CD4-positive, alpha-beta T cell (primary cell): Measurements from ENCODE around the gene TDRD9. TPM values are rescaled to one million over a fixed set of nuclear protein-coding genes. Genes with fewer than 3 reads are reported as not detected.

Source experiments
- ATAC-seq: fragments of 200-7000 bp; cut with Tn5 transposase; one replicate; pipeline ENCODE4 v1.10.0; 2022; ENCODE audit warnings: mild to moderate bottlenecking; ENCODE audit not compliant: poor library complexity
- CTCF ChIA-PET: fragments of 350-600 bp; sonication (Branson Sonifier 250); formaldehyde crosslinking; loops from one replicate; lab custom pipeline; 2021; ENCODE audit warnings: antibody characterized with exemption, inconsistent platforms; lab: Charles Lee
- POLR2A ChIA-PET: fragments of 350-600 bp; sonication (Branson Sonifier 250); formaldehyde crosslinking; loops from one replicate; lab custom pipeline; 2021; ENCODE audit warnings: antibody characterized with exemption, inconsistent platforms; lab: Charles Lee
- DNase-seq, 14 experiments: peaks; one replicate each; pipeline ENCODE4 v3.0.0-alpha.2; 2013 to 2020; ENCODE audit warnings: mixed read lengths in 2 of 14
- H3K27ac ChIP-seq, 2 donors: one replicate each; pipeline versions ENCODE4 v1.5.1 to v1.7.0; 2013; ENCODE audit warnings: low read length in 2 of 2, low read depth in 1 of 2, mild to moderate bottlenecking in 1 of 2
- H3K27me3 ChIP-seq, 2 experiments: 1 replicate in 1 of 2; 2 replicates in 1 of 2; pipeline versions ENCODE4 v1.6.1 to v1.7.0; 2013; ENCODE audit warnings: low read length in 2 of 2, control low read depth in 1 of 2, mild to moderate bottlenecking in 1 of 2, moderate library complexity in 1 of 2; ENCODE audit not compliant: insufficient read depth in 2 of 2, control insufficient read depth in 1 of 2
- H3K36me3 ChIP-seq: one replicate; pipeline ENCODE4 v1.6.1; 2013; ENCODE audit warnings: low read length, control low read depth; ENCODE audit not compliant: insufficient read depth
- H3K4me1 ChIP-seq: one replicate; pipeline ENCODE4 v1.6.1; 2013; ENCODE audit warnings: low read length, control low read depth; ENCODE audit not compliant: insufficient read depth
- H3K4me3 ChIP-seq: one replicate; pipeline ENCODE4 v1.5.1; 2013; ENCODE audit warnings: mild to moderate bottlenecking, low read length, moderate library complexity
- H3K9me3 ChIP-seq, 2 experiments: 1 replicate in 1 of 2; 2 replicates in 1 of 2; pipeline versions ENCODE4 v1.6.1 to v1.7.0; 2013; ENCODE audit warnings: low read length in 2 of 2, mild to moderate bottlenecking in 2 of 2, control low read depth in 1 of 2, moderate library complexity in 1 of 2; ENCODE audit not compliant: control insufficient read depth in 1 of 2, insufficient read depth in 1 of 2
- H3K27ac Mint-ChIP-seq: one replicate; pipeline ENCODE4 v1.8.0; 2020; ENCODE audit warnings: mixed read lengths
- H3K27me3 Mint-ChIP-seq: one replicate; pipeline ENCODE4 v1.8.0; 2021; ENCODE audit warnings: mixed read lengths
- H3K36me3 Mint-ChIP-seq: one replicate; pipeline ENCODE4 v1.8.0; 2021; ENCODE audit warnings: low read depth, mixed read lengths
- H3K4me1 Mint-ChIP-seq: one replicate; pipeline ENCODE4 v1.8.0; 2021; ENCODE audit warnings: low read depth, mixed read lengths
- H3K4me3 Mint-ChIP-seq: one replicate; pipeline ENCODE4 v1.8.0; 2020; ENCODE audit warnings: mild to moderate bottlenecking, mixed read lengths
- H3K9me3 Mint-ChIP-seq: one replicate; pipeline ENCODE4 v1.8.0; 2020; ENCODE audit warnings: mixed read lengths
- intact Hi-C, 2 experiments: fragments of 100-400 bp; cut with DNase I in 1 of 2; cut with micrococcal nuclease in 1 of 2; formaldehyde crosslinking; loops; one replicate each; pipeline versions ENCODE4 v1.15.1 to v1.9.0; 2023 to 2025; cut with DNase I, micrococcal nuclease
- total RNA-seq, 174 experiments: library from RNA in 2 of 174; stranded (reverse) in 2 of 174; gene quantifications; one replicate each; pipeline ENCODE4 v1.2.3 and lab custom pipeline; 2021 to 2026
- TF ChIP-seq, protein P1 (sequence below): fragments of 200-600 bp; IDR thresholded peaks from one replicate; pipeline ENCODE4 v1.8.0; 2022; ENCODE audit warnings: antibody characterized with exemption, mild to moderate bottlenecking

Gene TDRD9
- total RNA-seq, 2 experiments from 2014 or later: 0.17 to 0.27 TPM

DNA sequence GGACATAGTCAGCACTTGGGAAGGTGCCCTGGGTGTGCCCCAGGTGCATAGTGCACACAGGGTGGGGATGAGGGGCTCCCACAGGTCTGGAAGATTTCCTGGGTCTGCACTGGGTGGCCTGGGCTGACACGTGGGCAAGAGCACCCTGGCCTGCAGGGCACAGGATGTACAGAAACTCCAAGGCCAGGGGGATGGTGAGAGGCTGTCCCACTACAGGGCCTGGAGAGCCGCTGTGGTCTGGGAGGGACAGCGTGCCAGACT, 45.1 kb upstream of the TDRD9 start:
- POLR2A ChIA-PET: no interaction called here
- TF ChIP-seq, protein P1, sequence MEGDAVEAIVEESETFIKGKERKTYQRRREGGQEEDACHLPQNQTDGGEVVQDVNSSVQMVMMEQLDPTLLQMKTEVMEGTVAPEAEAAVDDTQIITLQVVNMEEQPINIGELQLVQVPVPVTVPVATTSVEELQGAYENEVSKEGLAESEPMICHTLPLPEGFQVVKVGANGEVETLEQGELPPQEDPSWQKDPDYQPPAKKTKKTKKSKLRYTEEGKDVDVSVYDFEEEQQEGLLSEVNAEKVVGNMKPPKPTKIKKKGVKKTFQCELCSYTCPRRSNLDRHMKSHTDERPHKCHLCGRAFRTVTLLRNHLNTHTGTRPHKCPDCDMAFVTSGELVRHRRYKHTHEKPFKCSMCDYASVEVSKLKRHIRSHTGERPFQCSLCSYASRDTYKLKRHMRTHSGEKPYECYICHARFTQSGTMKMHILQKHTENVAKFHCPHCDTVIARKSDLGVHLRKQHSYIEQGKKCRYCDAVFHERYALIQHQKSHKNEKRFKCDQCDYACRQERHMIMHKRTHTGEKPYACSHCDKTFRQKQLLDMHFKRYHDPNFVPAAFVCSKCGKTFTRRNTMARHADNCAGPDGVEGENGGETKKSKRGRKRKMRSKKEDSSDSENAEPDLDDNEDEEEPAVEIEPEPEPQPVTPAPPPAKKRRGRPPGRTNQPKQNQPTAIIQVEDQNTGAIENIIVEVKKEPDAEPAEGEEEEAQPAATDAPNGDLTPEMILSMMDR: no peak
- H3K4me3 Mint-ChIP-seq: no peak overlapping the region
- CTCF ChIA-PET: no interaction called here
- H3K9me3 ChIP-seq: no peaks in the 10 kb centered on the region
- no peak for ATAC-seq
- DNase-seq: no peak
- intact Hi-C loops: no loop called here
- H3K9me3 Mint-ChIP-seq: no peaks in the 10 kb centered on the region
- peaks cover 0 to 5% of the 10 kb centered on the region in 2 experiments for H3K27me3 ChIP-seq
- no peaks in the 10 kb centered on the region for H3K27me3 Mint-ChIP-seq
- no peak overlapping the region for H3K27ac Mint-ChIP-seq
- peaks cover 20% of the 10 kb centered on the region for H3K4me1 Mint-ChIP-seq
- H3K4me3 ChIP-seq: no peak overlapping the region
- H3K36me3 ChIP-seq: no peaks in the 10 kb centered on the region
- H3K4me1 ChIP-seq: peaks cover 17% of the 10 kb centered on the region
- no peak overlapping the region for H3K27ac ChIP-seq
- no peaks in the 10 kb centered on the region for H3K36me3 Mint-ChIP-seq

- POLR2A ChIA-PET: no interaction called here
- TF ChIP-seq, protein P1: no peak
- no peak overlapping the region for H3K4me3 Mint-ChIP-seq
- H3K27me3 ChIP-seq: peaks cover 0 to 5% of the 10 kb centered on the region in 2 experiments
- H3K27ac Mint-ChIP-seq: no peak overlapping the region
- DNase-seq: no peak
- intact Hi-C loops: no loop called here
- no peaks in the 10 kb centered on the region for H3K9me3 Mint-ChIP-seq
- H3K4me3 ChIP-seq: no peak overlapping the region
- H3K27ac ChIP-seq: no peak overlapping the region
- H3K9me3 ChIP-seq: no peaks in the 10 kb centered on the region
- CTCF ChIA-PET: no interaction called here
- no peaks in the 10 kb centered on the region for H3K36me3 ChIP-seq
- ATAC-seq: no peak
- H3K27me3 Mint-ChIP-seq: no peaks in the 10 kb centered on the region
- peaks cover 13% of the 10 kb centered on the region for H3K4me1 Mint-ChIP-seq
- peaks cover 12% of the 10 kb centered on the region for H3K4me1 ChIP-seq
- H3K36me3 Mint-ChIP-seq: no peaks in the 10 kb centered on the region
Observed at GRCh38 chr14:103884854-103885253, 43.4 kb upstream of the TDRD9 start.

DNA sequence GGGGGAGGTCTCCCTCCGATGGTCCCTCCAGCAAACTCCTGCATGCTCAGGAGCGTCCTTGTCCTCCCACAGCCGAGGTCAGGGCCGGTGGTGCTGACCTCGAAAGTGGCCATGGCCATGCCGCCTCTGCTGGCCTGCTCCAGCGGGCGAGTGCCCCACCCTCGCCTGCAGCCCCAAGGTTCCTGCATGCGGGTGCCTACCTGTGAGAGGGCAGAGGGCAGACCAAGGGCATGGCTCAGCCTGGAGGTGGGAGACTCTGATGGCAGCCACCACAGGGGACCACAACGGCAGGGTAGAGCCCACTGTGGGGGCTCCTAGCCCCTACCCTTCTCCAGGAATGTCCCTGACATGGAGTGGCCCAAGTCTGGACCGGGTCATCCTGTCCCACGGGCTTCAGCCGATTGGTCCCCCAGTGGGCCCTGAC, 42.7 kb upstream of the TDRD9 start:
- H3K4me3 Mint-ChIP-seq: no peak overlapping the region
- TF ChIP-seq, protein P1: no peak
- ChIA-PET POLR2A (no interaction called here), CTCF (no interaction called here)
- Histone ChIP-seq H3K4me3 (no peak overlapping the region), H3K36me3 (no peaks in the 10 kb centered on the region), H3K27ac (no peak overlapping the region), H3K4me1 (peaks cover 5% of the 10 kb centered on the region), H3K9me3 (no peaks in the 10 kb centered on the region), H3K27me3 (peaks cover 0 to 5% of the 10 kb centered on the region in 2 experiments)
- no peak for ATAC-seq
- no peak for DNase-seq
- no peaks in the 10 kb centered on the region for H3K27me3 Mint-ChIP-seq
- intact Hi-C loops: no loop called here
- H3K27ac Mint-ChIP-seq: no peak overlapping the region
- no peaks in the 10 kb centered on the region for H3K36me3 Mint-ChIP-seq
- peaks cover 7% of the 10 kb centered on the region for H3K4me1 Mint-ChIP-seq
- H3K9me3 Mint-ChIP-seq: no peaks in the 10 kb centered on the region
